GM21381 (cell line): ENCODE measurements around the gene CDHR5.
"Not testable (repeated sequence)": the region's sequence is repeated elsewhere in the genome, so short reads cannot be mapped to it uniquely, and the experiment has no call there.

ENCODE experiments used
- ATAC-seq: cut with Tn5 transposase; IDR thresholded peaks from one replicate; pipeline ENCODE4 v1.9.1; 2021; ENCODE audit warnings: mild to moderate bottlenecking, moderate library complexity; ENCODE audit not compliant: unreplicated experiment

The CDHR5 gene, protein sequence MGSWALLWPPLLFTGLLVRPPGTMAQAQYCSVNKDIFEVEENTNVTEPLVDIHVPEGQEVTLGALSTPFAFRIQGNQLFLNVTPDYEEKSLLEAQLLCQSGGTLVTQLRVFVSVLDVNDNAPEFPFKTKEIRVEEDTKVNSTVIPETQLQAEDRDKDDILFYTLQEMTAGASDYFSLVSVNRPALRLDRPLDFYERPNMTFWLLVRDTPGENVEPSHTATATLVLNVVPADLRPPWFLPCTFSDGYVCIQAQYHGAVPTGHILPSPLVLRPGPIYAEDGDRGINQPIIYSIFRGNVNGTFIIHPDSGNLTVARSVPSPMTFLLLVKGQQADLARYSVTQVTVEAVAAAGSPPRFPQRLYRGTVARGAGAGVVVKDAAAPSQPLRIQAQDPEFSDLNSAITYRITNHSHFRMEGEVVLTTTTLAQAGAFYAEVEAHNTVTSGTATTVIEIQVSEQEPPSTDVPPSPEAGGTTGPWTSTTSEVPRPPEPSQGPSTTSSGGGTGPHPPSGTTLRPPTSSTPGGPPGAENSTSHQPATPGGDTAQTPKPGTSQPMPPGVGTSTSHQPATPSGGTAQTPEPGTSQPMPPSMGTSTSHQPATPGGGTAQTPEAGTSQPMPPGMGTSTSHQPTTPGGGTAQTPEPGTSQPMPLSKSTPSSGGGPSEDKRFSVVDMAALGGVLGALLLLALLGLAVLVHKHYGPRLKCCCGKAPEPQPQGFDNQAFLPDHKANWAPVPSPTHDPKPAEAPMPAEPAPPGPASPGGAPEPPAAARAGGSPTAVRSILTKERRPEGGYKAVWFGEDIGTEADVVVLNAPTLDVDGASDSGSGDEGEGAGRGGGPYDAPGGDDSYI

DNA sequence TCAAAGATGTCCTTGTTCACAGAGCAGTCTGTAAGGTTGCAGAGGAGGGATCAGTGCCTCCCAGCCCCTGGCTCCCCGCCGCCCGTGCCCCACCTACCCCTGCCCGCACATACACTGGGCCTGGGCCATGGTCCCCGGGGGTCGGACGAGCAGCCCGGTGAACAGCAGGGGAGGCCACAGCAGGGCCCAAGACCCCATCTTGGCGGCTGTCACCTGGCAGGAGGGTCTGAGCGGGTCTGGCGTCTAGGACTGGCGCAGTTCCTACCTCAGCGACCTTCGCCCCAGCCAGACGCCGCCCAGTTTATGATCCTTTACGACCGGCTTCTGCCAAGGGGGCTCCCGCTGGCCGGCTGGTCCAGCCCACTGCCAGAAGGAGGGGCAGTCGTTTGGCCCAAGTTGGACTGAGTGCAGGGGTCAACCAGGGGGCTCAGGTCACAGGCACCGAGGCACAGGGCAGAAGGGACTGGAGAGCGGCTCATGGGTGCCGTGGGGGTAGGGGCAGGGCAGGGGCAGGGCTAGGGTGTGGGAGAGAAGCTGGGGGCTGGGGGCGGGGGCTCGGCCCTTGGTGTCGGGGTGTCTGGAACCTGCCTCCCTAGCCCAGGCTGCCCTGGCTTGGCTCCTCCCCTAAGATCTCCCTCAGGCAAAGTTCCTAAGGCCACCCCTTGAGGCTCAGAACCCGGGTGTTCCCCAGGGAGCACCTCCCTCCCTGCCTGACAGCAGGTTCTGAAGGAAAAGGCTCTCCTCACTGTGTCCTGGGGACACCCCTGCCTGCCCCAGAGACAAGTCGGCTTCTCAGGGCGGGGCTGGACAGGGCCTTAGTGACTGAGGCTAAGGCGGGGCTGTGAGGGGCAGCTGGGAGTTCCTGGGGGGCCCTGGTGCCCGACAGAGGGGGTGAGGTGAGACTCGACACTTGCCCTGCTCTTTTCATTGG lies at the start of gene CDHR5:
Gene CDHR5 (minus strand): TSS at position 251 of the 931 bp plus-strand sequence. CDS start 53 bp downstream, at position 198.
- ATAC-seq, result no peak

DNA sequence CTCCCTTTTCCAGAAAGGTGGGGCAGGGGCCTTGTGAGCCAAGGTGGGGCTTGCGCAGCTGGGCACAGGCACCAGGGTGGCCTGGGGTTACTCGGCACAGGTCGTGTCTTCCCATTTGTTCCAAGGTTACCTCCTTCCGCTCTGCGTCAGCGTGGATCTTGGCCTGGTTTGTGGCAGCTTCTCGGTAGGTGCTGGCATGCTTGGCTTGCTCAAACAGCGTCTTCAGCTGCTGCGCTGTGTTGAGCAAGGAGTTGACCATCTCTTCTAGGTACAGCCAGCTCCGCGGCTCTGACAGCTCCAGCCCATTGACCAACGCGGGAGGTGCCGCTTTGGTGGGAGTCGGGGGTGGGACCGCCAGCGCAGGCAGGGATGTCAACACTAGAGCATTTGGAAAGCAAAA lies 49.7 kb upstream of the CDHR5 start:
- no peak for ATAC-seq

DNA sequence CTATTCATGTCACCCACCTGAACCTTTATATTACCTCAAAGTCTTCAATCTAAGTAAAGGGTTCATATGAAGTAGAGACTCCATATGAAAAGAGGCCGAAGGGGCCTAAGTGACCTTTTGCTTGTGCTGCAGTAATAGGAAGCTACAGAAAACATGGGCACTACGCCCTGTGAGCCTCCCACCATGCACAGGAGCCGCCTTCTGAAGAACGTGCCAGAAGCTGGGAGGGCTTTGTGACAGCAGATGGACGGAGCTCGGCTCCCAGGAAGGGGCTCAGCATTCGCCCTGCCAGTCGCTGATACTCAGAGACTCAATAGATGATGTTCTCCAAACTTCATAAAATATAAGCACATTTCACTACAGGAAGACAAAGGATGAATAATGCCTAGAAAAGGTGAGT lies 49.1 kb upstream of the CDHR5 start:
- ATAC-seq, result no peak

DNA sequence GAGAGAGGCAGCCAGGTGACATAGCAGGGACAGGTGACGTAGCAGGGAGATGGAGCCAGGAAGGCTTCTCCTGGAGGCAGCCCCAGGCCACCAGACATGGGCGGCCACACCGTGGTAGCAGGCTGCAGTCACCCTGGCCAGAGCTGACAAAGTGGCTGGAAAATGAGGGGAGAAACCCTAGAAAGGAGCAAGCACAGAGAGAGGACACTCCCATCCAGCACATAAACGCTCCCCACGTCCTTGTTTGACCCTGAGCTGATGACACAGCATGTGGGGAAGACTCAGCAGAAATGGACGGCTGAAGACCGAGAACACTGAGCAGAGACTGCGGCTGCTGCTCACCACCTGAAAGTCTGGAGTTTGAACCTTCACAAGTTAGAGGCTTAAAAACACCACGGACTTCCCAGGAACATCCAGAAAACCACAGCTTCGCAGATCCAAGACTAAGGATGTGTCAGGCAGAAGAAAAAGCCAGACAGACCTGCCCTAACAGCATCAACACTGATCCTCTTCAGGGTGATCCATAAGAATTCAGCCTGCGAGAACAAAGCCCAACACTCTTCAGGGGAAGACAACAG lies 41.0 kb upstream of the CDHR5 start:
- no peak for ATAC-seq

DNA sequence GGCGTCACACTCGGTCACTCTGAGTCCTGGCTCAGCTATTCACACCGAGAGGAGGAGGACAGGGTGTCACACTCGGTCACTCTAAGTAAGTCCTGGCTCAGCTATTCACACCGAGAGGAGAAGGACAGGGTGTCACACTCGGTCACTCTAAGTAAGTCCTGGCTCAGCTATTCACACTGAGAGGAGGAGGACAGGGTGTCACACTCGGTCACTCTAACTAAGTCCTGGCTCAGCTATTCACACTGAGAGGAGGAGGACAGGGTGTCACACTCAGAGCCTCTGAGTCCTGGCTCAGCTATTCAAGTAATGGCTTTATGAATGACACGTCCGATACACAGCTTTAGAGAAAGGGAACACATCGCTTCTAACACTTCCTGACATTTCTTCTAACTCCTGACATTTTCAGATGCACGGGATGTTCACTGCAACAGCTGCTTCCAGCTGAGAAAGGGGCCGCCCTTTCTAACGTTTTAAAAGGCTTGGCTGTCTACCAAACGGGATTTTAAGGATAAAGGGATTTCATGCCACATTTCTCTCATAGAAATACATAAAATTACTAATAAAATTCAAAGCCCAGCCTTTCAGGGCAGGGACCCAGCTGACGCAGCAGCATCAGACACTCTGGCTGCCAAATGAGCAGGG lies 40.4 kb upstream of the CDHR5 start:
- no peak for ATAC-seq

DNA sequence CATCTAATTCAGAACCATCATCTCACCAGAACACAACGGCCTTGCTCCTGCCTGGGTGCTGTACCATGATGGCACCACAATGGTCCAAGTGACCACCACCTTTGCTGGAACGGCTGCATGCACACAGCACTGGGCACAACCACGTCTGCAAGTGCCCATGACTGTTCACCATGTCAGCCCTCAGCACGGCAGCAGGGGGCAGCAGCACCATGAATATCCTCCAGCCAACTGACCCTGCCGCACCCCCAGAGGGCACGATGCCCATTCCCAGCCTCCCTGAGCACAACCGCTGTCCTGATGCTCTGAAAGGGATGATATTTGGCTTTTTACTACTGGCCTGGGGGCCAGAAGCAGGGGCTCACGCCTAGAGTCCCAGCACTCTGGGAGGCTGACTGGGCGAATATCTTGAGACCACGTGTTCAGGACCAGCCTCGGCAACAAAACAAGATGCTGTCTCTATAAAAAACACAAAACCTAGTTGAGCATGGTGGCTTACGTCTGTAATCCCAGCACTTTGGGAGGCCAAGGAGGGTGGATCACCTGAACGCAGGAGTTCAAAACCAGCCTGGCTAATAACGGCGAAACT lies 38.0 kb upstream of the CDHR5 start:
- no peak for ATAC-seq

DNA sequence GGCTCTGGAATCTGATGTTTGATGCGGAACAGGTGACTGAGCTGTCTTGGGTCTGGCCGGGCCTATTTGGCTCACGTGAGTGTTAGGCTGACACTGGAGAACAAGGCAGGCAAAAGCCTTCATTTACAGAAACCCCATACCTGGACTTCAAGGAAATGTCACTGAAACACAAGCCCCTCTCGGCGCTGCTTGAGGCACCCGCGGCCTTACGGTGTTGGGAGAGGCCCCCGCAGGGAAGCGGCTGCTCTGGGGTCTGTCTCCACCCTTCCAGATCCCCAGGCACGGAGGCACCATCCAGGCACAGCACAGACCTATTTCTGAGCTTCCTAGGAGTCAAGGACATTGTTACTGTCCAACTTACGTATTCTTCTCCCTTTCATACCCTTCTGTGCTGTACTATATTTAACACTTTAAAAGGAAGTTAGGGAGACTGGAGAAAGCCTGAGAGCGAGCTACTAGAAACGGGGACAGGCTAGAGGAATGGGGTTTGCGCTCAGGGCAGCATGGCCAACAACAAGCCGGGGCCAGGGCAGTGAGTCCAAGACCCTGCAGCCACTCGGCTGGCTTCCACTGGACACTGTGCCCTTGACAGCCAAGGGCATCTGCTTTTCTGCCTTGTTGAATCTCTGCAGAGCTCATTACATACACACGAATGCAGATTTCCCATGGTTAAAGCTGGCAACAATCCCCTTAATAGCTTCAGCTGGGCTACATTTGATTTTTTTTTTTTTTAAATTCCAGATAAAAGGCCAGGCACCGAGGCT lies 36.1 kb upstream of the CDHR5 start:
- ATAC-seq, result no peak

DNA sequence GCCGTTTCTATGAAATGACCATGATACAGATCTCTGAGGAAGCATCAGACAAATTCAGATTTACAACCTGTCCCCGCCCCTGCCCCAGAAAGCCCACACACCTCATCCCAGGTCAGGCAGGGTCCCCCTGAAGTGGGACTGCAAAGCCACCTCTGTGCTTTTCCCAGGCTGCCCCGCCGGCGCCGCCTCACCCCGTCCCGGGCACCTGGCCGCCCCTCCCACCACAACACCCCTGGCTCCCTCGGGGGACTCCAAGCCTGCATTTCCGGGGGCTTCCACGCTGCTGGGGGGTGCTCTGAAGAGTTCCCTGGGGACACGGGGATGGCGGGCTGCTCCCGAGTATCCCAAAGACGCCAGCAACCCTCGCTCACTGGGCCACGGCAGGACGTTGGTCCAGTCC lies 35.5 kb upstream of the CDHR5 start:
- no peak for ATAC-seq

DNA sequence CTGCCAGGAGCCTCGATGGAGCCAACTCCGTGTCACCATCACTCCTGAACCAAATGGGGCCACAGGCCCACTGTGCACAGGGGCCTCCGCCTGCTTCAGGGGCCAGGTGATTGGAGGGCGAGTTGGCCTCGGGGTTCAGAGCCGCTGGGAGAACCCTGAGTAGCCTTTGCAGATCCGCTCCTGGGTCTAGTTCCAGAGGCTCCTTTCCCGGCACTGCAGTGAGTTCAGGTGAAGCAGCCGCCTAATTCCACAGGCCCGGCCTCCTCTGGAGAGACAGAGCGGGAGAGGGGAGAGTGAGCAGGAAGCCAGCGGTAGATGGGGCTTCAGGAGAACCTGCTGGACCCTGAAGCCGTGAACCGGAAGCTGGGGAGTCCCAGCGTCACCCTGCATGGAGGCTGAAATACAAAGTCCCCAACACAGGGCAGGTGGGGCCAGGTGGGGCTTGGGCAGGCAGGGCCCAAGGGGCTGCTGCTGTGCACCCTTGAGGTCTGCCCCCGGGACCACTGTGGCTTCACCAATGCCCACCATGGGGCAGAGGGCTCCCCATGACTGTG lies 34.9 kb upstream of the CDHR5 start:
- ATAC-seq, result no peak

DNA sequence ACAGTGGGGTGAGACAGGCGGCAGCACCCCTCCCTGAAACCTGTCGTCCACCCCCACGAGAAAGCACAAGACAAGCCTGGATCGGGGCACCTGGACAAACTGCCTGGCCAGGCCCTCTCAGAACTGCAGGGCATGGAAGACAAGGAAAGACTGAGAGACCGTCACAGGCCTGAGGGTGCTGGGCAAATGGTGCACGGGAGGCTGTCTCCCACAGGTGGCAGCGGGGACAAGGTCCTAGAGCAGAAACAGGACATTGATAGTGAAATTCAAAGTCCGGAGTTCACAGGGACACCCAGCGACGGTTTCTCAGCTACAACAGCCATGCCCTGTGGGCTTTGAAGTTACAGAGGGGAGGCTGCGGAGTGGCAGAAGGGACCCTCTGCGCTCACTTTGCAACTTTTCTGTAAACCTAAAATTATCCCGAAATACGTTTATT lies 33.0 kb upstream of the CDHR5 start:
- no peak for ATAC-seq

DNA sequence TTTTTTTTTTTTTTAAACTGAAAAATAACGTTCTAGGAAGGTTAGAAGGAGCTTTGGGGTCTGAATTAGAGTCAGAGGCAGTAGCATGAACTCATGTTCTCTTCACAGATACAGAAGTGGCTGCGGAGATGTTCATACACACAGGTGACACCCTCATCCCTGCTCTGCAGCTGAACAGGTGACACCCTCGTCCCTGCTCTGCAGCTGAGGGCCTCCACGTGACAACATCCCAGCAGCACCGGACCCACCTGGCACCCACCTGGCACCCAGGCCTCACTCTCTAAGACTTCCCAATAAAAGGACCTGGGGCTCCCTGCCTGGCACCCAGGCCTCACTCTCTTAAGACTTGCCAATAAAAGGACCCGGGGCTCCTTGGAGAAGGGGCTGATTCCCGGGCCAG lies 32.1 kb upstream of the CDHR5 start:
- no peak for ATAC-seq

DNA sequence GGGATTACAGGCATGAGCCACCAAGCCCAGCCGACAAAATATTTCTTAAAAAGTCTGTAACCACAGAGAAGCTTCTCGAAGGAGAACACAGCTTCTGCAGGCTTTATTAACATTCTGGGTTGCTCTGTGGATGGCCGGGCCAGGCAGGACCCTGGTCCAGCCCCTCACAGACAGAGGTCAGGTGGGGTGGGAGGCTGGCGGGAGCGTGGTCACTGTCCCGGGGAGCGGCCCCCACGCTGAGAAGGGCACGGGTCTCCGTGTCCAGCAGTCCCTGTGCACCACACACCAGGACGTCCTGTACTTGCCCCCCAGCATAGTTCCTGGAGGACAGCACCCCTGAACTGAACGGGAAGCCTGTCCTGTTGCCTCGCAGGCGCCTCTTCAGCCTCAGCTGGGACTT lies 31.7 kb upstream of the CDHR5 start:
- ATAC-seq, result no peak

DNA sequence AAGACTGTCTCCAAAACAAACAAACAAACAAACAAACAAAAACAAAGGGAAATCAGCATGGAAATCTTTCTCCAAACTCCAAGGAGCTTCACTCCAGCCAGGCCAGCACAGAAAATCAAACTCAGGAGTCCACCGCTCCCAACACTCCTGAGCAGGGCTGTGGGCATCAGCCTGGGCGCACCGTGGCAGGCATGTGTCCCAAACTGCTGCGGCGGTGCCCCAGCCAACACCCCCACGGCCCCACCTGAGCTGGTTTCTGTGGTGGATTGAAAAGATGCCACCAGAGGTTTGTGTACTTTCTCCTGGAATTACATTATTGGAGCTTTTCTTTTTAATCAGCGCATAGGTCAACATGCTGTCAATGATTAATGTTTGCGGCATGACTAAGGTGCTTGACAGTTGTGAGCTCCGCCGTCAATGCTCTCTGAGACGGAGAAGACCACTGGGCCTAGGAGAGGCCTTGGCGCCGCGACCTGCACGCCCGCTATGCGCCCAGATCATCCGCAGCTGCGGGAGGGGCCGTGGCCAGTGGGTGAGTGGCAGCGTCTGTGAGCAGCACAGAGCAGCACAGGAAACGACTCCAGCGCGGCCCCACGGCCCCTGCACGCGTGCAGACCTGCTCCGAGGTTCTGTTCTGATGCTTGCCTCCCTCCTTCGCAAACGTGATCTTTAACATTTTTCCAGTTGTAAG lies 30.4 kb upstream of the CDHR5 start:
- ATAC-seq, result no peak

DNA sequence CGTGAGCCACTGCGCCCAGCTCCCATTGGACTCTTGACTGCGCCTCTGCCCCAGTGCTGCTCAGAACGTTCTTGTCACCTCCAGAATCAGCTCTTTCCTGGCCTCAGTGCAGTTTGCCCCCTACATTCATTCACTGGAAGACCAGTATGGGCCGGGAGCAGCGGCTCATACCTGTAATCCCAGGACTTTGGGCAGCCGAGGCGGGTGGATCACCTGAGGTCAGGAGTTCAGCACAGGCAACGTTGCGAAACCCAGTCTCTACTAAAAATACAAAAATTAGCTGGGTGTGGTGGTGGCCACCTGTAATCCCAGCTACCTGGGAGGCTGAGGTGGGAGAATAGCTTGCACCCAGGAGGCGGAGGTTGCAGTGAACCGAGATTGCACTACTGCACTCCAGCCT lies 29.7 kb upstream of the CDHR5 start:
- not testable (repeated sequence) for ATAC-seq

DNA sequence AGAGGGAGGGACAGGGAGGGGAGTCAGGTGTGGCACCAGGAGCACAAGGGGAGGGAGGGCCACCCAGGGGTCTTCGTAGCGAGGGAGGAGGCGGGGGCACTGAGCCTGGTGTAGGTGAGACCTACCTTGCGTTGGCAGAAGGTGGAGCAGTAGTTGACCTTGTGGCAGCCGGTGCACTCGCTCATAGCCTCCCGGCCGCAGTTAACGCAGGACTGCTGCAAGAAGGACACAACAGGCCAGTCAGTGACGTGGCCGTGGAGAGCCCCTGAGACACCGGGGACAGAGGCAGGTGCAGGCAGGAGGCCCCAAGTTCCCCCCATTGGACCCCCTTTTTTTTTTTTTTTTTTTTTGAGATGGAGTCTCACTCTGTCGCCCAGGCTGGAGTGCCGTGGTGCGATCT lies 29.1 kb upstream of the CDHR5 start:
- no peak for ATAC-seq

DNA sequence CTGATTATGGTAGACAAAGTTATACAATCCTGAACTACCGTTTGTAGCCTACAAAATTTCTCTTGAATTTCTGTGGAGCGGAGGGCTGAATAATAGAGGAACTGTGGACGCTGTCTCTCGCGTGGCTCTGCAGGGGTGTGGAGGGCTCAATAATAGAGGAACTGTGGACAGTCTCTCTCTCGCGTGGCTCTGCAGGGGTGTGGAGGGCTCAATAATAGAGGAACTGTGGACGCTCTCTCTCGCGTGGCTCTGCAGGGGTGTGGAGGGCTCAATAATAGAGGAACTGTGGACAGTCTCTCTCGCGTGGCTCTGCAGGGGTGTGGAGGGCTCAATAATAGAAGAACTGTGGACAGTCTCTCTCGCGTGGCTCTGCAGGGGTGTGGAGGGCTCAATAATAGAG lies 28.4 kb upstream of the CDHR5 start:
- not testable (repeated sequence) for ATAC-seq

DNA sequence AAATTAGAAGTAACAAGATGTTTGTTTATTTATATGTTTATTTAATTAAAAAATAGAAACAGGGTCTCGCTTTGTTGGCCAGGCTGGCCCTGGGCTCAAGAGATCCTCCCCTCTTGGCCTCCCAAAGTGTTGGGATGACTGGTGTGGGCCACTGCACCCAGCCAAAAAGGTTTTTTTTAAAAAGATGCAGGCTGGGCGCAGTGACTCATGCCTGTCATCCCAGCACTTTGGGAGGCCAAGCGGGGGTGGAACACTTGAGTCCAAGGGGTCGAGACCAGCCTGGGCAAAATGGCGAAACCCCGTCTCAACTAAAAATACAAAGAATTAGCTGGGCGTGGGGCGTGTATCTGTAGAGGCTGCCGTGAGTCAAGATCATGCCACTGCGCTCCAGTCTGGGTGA lies 25.7 kb upstream of the CDHR5 start:
- no peak for ATAC-seq

DNA sequence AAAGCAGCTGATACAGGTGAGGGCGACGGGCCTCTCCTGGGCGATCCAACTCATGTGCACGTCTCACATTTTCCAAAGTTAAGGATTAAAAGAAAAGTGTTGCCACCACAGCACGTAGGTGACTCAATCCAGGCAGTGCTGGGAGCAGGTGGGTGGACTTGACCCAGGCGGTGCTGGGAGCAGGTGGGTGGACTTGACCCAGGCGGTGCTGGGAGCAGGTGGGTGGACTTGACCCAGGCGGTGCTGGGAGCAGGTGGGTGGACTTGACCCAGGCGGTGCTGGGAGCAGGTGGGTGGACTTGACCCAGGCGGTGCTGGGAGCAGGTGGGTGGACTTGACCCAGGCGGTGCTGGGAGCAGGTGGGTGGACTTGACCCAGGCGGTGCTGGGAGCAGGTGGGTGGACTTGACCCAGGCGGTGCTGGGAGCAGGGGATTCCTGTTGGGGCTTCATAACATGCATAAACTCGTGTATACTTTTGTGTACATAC lies 23.0 kb upstream of the CDHR5 start:
- ATAC-seq, result not testable (repeated sequence)
